H1 (cell line): ENCODE data around the gene GMIP. TPM values are rescaled to one million over a fixed set of nuclear protein-coding genes. Genes with fewer than 3 reads are reported as not detected.

Experiments
- CTCF ChIA-PET: fragments of 300-600 bp; sonication (Branson Sonifier 250); formaldehyde crosslinking; loops from one replicate; lab custom pipeline; 2021; ENCODE audit not compliant: partially characterized antibody; lab: Charles Lee
- POLR2A ChIA-PET: fragments of 300-600 bp; sonication (Branson Sonifier 250); formaldehyde crosslinking; loops from one replicate; lab custom pipeline; 2021; ENCODE audit warnings: inconsistent platforms; ENCODE audit not compliant: partially characterized antibody; lab: Charles Lee
- DNase-seq, 2 experiments: peaks; one replicate each; pipeline versions ENCODE4 v3.0.0 to v3.0.0-alpha.2; 2010 to 2022; ENCODE audit warnings: low spot score in 2 of 2, low read depth in 1 of 2, mixed read lengths in 1 of 2
- FAIRE-seq: peaks from 2 replicates; lab custom pipeline; 2011; peaks lifted over from hg19 to GRCh38; lab: Jason Lieb, UNC
- H2AFZ ChIP-seq: 2 replicates; pipeline ENCODE4 v1.8.1; 2012; ENCODE audit warnings: low read length, inconsistent platforms
- H2AK5ac ChIP-seq: 2 replicates; pipeline ENCODE4 v1.6.1; 2013; ENCODE audit warnings: low read depth, low read length
- H2BK120ac ChIP-seq: replicated peaks from 2 replicates; pipeline ENCODE3; 2013; ENCODE audit warnings: low read depth, low read length, inconsistent platforms
- H2BK12ac ChIP-seq: 2 replicates; pipeline ENCODE4 v1.6.1; 2013; ENCODE audit warnings: low read depth, low read length
- H2BK15ac ChIP-seq: 2 replicates; pipeline ENCODE4 v1.6.1; 2013; ENCODE audit warnings: low read length
- H2BK20ac ChIP-seq: 2 replicates; pipeline ENCODE4 v1.6.1; 2013; ENCODE audit warnings: low read length
- H2BK5ac ChIP-seq: 2 replicates; pipeline ENCODE4 v1.6.1; 2013; ENCODE audit warnings: low read depth, low read length
- H3K14ac ChIP-seq: 2 replicates; pipeline ENCODE4 v1.6.1; 2013; ENCODE audit warnings: inconsistent platforms; ENCODE audit not compliant: insufficient read length
- H3K18ac ChIP-seq: 2 replicates; pipeline ENCODE4 v1.6.1; 2013; ENCODE audit warnings: low read length; ENCODE audit errors: extremely low read depth
- H3K23ac ChIP-seq: 2 replicates; pipeline ENCODE4 v1.6.1; 2013; ENCODE audit warnings: inconsistent platforms; ENCODE audit not compliant: insufficient read length
- H3K23me2 ChIP-seq: 2 replicates; pipeline ENCODE4 v1.6.1; 2013; ENCODE audit warnings: low read depth, low read length
- H3K27ac ChIP-seq: 2 replicates; pipeline ENCODE4 v1.6.1; 2011; ENCODE audit warnings: low read depth, low read length, inconsistent platforms
- H3K27me3 ChIP-seq, 4 experiments: replicated peaks in 1 of 4; 1 replicate in 1 of 4; 2 replicates in 3 of 4; pipeline versions ENCODE4 v1.6.1 to v1.8.1; 2011 to 2013; ENCODE audit warnings: low read length in 3 of 4, mild to moderate bottlenecking in 3 of 4, inconsistent platforms in 2 of 4, mixed read lengths in 2 of 4, moderate library complexity in 1 of 4; ENCODE audit not compliant: control insufficient read depth in 3 of 4, insufficient read depth in 3 of 4; ENCODE audit errors: extremely low read depth in 1 of 4
- H3K36me3 ChIP-seq, 4 experiments: 2 replicates each; pipeline versions ENCODE4 v1.6.1 to v1.8.1; 2011 to 2013; ENCODE audit warnings: mild to moderate bottlenecking in 4 of 4, low read length in 3 of 4, moderate library complexity in 2 of 4, control low read depth in 1 of 4, inconsistent platforms in 1 of 4; ENCODE audit not compliant: insufficient read depth in 4 of 4, control insufficient read depth in 2 of 4
- H3K4ac ChIP-seq: replicated peaks from 2 replicates; pipeline ENCODE3; 2013; ENCODE audit warnings: low read length, low read depth, mixed read lengths, inconsistent platforms; ENCODE audit not compliant: insufficient read length
- H3K4me1 ChIP-seq, 4 experiments: replicated peaks in 1 of 4; 1 replicate in 1 of 4; 2 replicates in 3 of 4; pipeline versions ENCODE4 v1.6.1 to v1.8.1; 2011 to 2013; ENCODE audit warnings: low read length in 3 of 4, inconsistent platforms in 2 of 4, mixed read lengths in 1 of 4; ENCODE audit not compliant: insufficient read depth in 4 of 4, control insufficient read depth in 3 of 4
- H3K4me2 ChIP-seq, 2 experiments: 2 replicates each; pipeline versions ENCODE4 v1.6.1 to v1.8.1; 2011 to 2013; ENCODE audit warnings: low read depth in 2 of 2, low read length in 2 of 2, control low read depth in 1 of 2, inconsistent platforms in 1 of 2, mild to moderate bottlenecking in 1 of 2; ENCODE audit not compliant: insufficient read depth in 1 of 2
- H3K4me3 ChIP-seq, 4 experiments: fragments of 200-600, 300-600 bp in 1 of 4; sonication (generic), shearing (Covaris generic), sonication (Bioruptor Twin) in 1 of 4; 2 replicates each; pipeline versions ENCODE4 v1.5.1 to v1.8.1; 2011 to 2016; ENCODE audit warnings: low read length in 4 of 4, low read depth in 3 of 4, control low read depth in 2 of 4, inconsistent platforms in 2 of 4, mild to moderate bottlenecking in 2 of 4, mixed read lengths in 1 of 4, moderate library complexity in 1 of 4; ENCODE audit not compliant: insufficient read depth in 2 of 4; ENCODE audit errors: extremely low read depth in 1 of 4
- H3K56ac ChIP-seq: replicated peaks from 2 replicates; pipeline ENCODE3; 2013; ENCODE audit warnings: low read depth, mild to moderate bottlenecking, mixed read lengths, low read length, inconsistent platforms; ENCODE audit not compliant: insufficient read length
- H3K79me1 ChIP-seq: 2 replicates; pipeline ENCODE4 v1.6.1; 2013; ENCODE audit warnings: low read depth, low read length, control low read depth
- H3K79me2 ChIP-seq, 2 experiments: 2 replicates each; pipeline versions ENCODE4 v1.6.1 to v1.8.1; 2012 to 2013; ENCODE audit warnings: low read length in 2 of 2, mild to moderate bottlenecking in 2 of 2, inconsistent platforms in 1 of 2; ENCODE audit not compliant: insufficient read depth in 2 of 2, control insufficient read depth in 1 of 2
- H3K9ac ChIP-seq, 4 experiments: replicated peaks in 1 of 4; 1 replicate in 1 of 4; 2 replicates in 3 of 4; pipeline versions ENCODE4 v1.6.1 to v1.8.1; 2011 to 2013; ENCODE audit warnings: low read depth in 3 of 4, low read length in 3 of 4, control low read depth in 2 of 4, mild to moderate bottlenecking in 2 of 4, moderate library complexity in 2 of 4, inconsistent platforms in 1 of 4; ENCODE audit errors: extremely low read depth in 1 of 4
- H3K9me3 ChIP-seq, 2 experiments: 2 replicates each; pipeline versions ENCODE4 v1.6.1 to v1.8.1; 2012 to 2013; ENCODE audit warnings: mild to moderate bottlenecking in 2 of 2, moderate library complexity in 2 of 2, control low read depth in 1 of 2, inconsistent platforms in 1 of 2, low read depth in 1 of 2, low read length in 1 of 2, mixed read lengths in 1 of 2; ENCODE audit not compliant: insufficient read depth in 2 of 2
- H4K20me1 ChIP-seq, 2 experiments: replicated peaks in 1 of 2; 2 replicates each; pipeline versions ENCODE3 to v1.8.1; 2011 to 2013; ENCODE audit warnings: inconsistent platforms in 2 of 2, low read length in 2 of 2, mild to moderate bottlenecking in 1 of 2; ENCODE audit not compliant: insufficient read depth in 2 of 2, control insufficient read depth in 1 of 2
- H4K5ac ChIP-seq: 2 replicates; pipeline ENCODE4 v1.6.1; 2013; ENCODE audit warnings: low read length, low read depth, mixed read lengths, inconsistent platforms; ENCODE audit not compliant: insufficient read length
- H4K8ac ChIP-seq: 2 replicates; pipeline ENCODE4 v1.8.0; 2013; ENCODE audit warnings: mild to moderate bottlenecking, moderate library complexity, low read length, inconsistent platforms; ENCODE audit not compliant: insufficient read depth; ENCODE audit errors: extremely low read depth
- H4K91ac ChIP-seq: replicated peaks from 2 replicates; pipeline ENCODE3; 2013; ENCODE audit warnings: low read length, mixed read lengths, inconsistent platforms; ENCODE audit not compliant: insufficient read length
- GTF2F1 ChIP-seq: IDR thresholded peaks from 2 replicates; pipeline ENCODE4 v1.6.1; 2012; ENCODE audit warnings: low read depth, low read length, improper control_type of control experiment, borderline replicate concordance
- MAFK ChIP-seq: IDR thresholded peaks from 2 replicates; pipeline ENCODE4 v1.6.1; 2012; ENCODE audit warnings: low read depth, mild to moderate bottlenecking, improper control_type of control experiment, low read length
- SIRT6 ChIP-seq: IDR thresholded peaks from one replicate; pipeline ENCODE4 v1.7.1; 2012; ENCODE audit warnings: low read length, inconsistent platforms
- TAF1 ChIP-seq: IDR thresholded peaks from 2 replicates; pipeline ENCODE4 v1.6.1; 2011; ENCODE audit warnings: mild to moderate bottlenecking, low read depth, low read length
- WGBS, 2 experiments: shearing (Covaris generic) in 1 of 2; methylation state at CpG; one replicate each; pipeline versions ENCODE4 v1.1.6 to v1.1.7; 2013 to 2015; ENCODE audit warnings: low lambda C conversion rate in 2 of 2, mixed read lengths in 2 of 2, inconsistent platforms in 1 of 2, low coverage in 1 of 2, missing lambda C conversion rate in 1 of 2; ENCODE audit not compliant: insufficient replicate concordance in 2 of 2, insufficient coverage in 1 of 2, insufficient read length in 1 of 2; ENCODE audit errors: extremely low coverage in 1 of 2, missing lambda C conversion rate in 1 of 2; 5-methylcytosine and 5-hydroxymethylcytosine counted together
- polyA plus RNA-seq, 7 experiments: library from polyadenylated mRNA; depleted of rRNA in 3 of 7; stranded (reverse) in 5 of 7; unstranded in 2 of 7; fragments of >200 nt in 5 of 7; fragments of 200-250 nt in 2 of 7; gene quantifications; 1 replicate in 5 of 7; 2 replicates in 1 of 7; 4 replicates in 1 of 7; pipeline versions ENCODE4 v1.2.1 to v1.2.3, GENCODE V29; 2011 to 2013; ENCODE audit warnings: missing spikeins in 2 of 7, mixed read lengths in 2 of 7
- total RNA-seq: library from RNA; stranded (reverse); fragmentation: NEBNext Ultra II Directional; extraction: Animal tissue kit (Norgen Biotek cat#: 25700); gene quantifications from 2 replicates; pipeline ENCODE4 v1.2.1, GENCODE V29; 2021

GMIP gene
- total and polyA plus RNA-seq, 2 of the 8 experiments (the other 6 are each of a cell fraction or from before 2014, with no cell fraction given) = 5.7 to 18.1 TPM

DNA sequence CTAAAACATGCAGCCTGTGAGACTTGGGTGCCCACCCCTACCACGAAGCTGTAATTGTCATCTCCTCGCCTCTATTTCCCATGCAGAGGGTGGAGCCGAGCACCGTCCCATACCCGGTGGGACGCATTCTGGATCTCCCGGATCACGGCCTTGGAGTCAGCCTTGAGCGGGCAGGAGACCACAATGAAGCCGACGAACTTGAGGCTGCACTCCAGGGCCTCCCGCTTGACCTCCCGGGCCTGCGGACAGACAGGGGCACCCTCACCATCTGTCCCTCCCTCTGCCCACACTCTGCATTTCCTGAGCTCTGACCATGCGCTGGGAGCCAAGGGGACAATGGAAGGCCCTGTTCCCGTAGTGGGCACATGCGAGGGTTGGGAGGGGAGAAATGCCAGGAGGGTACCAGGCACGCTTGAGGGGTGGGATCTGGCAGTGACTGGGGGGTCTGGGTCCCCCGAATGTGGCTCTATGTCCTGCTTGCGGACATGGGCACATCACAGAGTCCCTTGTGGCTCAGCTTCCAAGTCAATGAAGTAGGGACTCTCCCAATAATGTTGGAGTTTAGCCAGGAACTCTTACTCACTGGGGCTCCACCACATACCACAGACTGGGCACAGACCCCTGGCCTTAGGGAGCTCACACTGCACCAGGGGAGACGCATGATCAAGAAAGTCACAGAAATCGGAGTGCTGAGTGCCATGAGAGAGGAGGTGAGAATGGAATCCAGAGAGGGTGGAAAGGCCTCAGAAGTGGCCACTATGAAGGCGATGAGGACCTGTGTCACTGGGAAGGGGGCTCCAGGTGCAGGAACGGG is 9.2 kb upstream of the GMIP start:
- no peak overlapping the region for H2BK15ac ChIP-seq
- no peak overlapping the region for H3K4ac ChIP-seq
- TF ChIP-seq MAFK (no peak), SIRT6 (no peak), GTF2F1 (no peak), TAF1 (no peak)
- ChIA-PET CTCF (interaction anchor here (0.6 to 5.7 kb wide), 5 partner anchors 9 to 1960 kb away, joined by 3 to 38 read pairs (median 9); partner anchors contain the start of gene GMIP), POLR2A (interaction anchor here (0.7 to 3.8 kb wide), 6 partner anchors 7 to 90 kb away, joined by 3 to 20 read pairs (median 6); partner anchors contain the start of genes GMIP and ZNF101)
- H2BK12ac ChIP-seq = no peak overlapping the region
- no peaks in the 10 kb centered on the region for H3K9me3 ChIP-seq
- FAIRE-seq (no peak), DNase-seq (no peak)
- H4K91ac ChIP-seq = no peak overlapping the region
- 93% methylated on average over 24 of the region's 24 CpGs; no CpG with 5 or more reads in 1 of the 2 experiments for WGBS, 2 experiments
- H3K36me3 ChIP-seq = peaks cover 44 to 86% (median 74%) of the 10 kb centered on the region in 4 experiments
- H3K23me2 ChIP-seq = no peaks in the 10 kb centered on the region
- no peak overlapping the region for H3K18ac ChIP-seq
- no peak overlapping the region for H2BK120ac ChIP-seq
- no peak overlapping the region for H2BK5ac ChIP-seq
- H3K14ac ChIP-seq = no peak overlapping the region
- no peaks in the 10 kb centered on the region for H3K27me3 ChIP-seq
- no peak overlapping the region for H3K27ac ChIP-seq
- H4K20me1 ChIP-seq = peaks cover 4 to 26% of the 10 kb centered on the region in 2 experiments
- no peak overlapping the region for H3K9ac ChIP-seq
- H3K79me1 ChIP-seq = 0 out of 2 replicates have a peak, but pooled peaks cover 2% of the 10 kb centered on the region
- H3K4me1 ChIP-seq = no peaks in the 10 kb centered on the region
- H4K8ac ChIP-seq = no peak overlapping the region
- no peak overlapping the region for H3K56ac ChIP-seq
- no peak overlapping the region for H3K4me3 ChIP-seq
- no peaks in the 10 kb centered on the region for H3K79me2 ChIP-seq
- no peak overlapping the region for H3K23ac ChIP-seq
- no peak overlapping the region for H3K4me2 ChIP-seq
- H2BK20ac ChIP-seq = no peak overlapping the region
- no peak overlapping the region for H2AFZ ChIP-seq
- no peak overlapping the region for H4K5ac ChIP-seq
- no peak overlapping the region for H2AK5ac ChIP-seq
